SK-N-MC (cell line): ENCODE data around the gene LRRN4CL.
A peak's percentile ranks its signal among the peaks of the same experiment; 100 is the strongest.

Experiments
- DNase-seq: peaks from one replicate; pipeline ENCODE4 v3.0.0-alpha.2; 2011; ENCODE audit warnings: low read depth, low spot score
- H3K27ac ChIP-seq: fragments of 200-600 bp; sonication (generic); 2 replicates; pipeline ENCODE4 v1.5.1; 2016; ENCODE audit warnings: mixed run types
- H3K36me3 ChIP-seq: fragments of 200-600 bp; sonication (generic); 2 replicates; pipeline ENCODE4 v1.6.1; 2017; ENCODE audit warnings: antibody characterized with exemption, low read length, mixed read lengths; ENCODE audit not compliant: insufficient read depth
- H3K4me3 ChIP-seq: fragments of 200-600 bp; sonication (generic); 2 replicates; pipeline ENCODE4 v1.5.1; 2016
- H3K9ac ChIP-seq: fragments of 200-600 bp; sonication (generic); 2 replicates; pipeline ENCODE4 v1.8.0; 2017; ENCODE audit warnings: mixed run types, mixed read lengths; ENCODE audit not compliant: insufficient read length
- H3K9me3 ChIP-seq: fragments of 200-600 bp; sonication (generic); 2 replicates; pipeline ENCODE4 v1.6.1; 2017; ENCODE audit warnings: low read depth, mild to moderate bottlenecking, antibody characterized with exemption, low read length, moderate library complexity, mixed read lengths
- EZH2 ChIP-seq: fragments of 200-600 bp; sonication (generic); IDR thresholded peaks from one replicate; pipeline ENCODE4 v1.6.1; 2017; ENCODE audit warnings: antibody characterized with exemption
- FOXP2 ChIP-seq: optimal IDR thresholded peaks from 2 replicates; pipeline ENCODE3; 2011; ENCODE audit warnings: mild to moderate bottlenecking, moderate library complexity; ENCODE audit not compliant: insufficient read depth; ENCODE audit errors: extremely low read length, control extremely low read depth
- POLR2AphosphoS5 ChIP-seq: IDR thresholded peaks from 2 replicates; pipeline ENCODE4 v1.6.1; 2012; ENCODE audit warnings: mild to moderate bottlenecking, low read depth, low read length, borderline replicate concordance

LRRN4CL gene

GRCh38 chr11:62712861-62713260, 23.5 kb upstream of the LRRN4CL start:
- H3K9me3 ChIP-seq: no peaks in the 10 kb centered on the region
- peaks cover 82% of the 10 kb centered on the region for H3K36me3 ChIP-seq
- H3K27ac ChIP-seq: peak overlapping the region; percentile 70; the same call in 1 of the 2 replicates
- TF ChIP-seq FOXP2 (no peak), POLR2AphosphoS5 (no peak), EZH2 (no peak)
- no peak for DNase-seq
- H3K9ac ChIP-seq: no peak overlapping the region
- no peak overlapping the region for H3K4me3 ChIP-seq

- no peak for DNase-seq
- H3K9me3 ChIP-seq: no peaks in the 10 kb centered on the region
- TF ChIP-seq POLR2AphosphoS5: no peak
- H3K36me3 ChIP-seq: peaks cover 81% of the 10 kb centered on the region
- no peak overlapping the region for H3K4me3 ChIP-seq
- H3K27ac ChIP-seq: peak overlapping the region; percentile 70; the same call in 1 of the 2 replicates
- H3K9ac ChIP-seq: no peak overlapping the region
Measured at GRCh38 chr11:62712276-62712812, 23.0 kb upstream of the LRRN4CL start.

GRCh38 chr11:62710001-62710345, 20.6 kb upstream of the LRRN4CL start:
- H3K9ac ChIP-seq: peak overlapping the region; percentile 61
- H3K9me3 ChIP-seq: no peaks in the 10 kb centered on the region
- H3K4me3 ChIP-seq: peak overlapping the region; percentile 59
- H3K27ac ChIP-seq: peak overlapping the region; percentile 92
- no peak for DNase-seq
- no peak for TF ChIP-seq POLR2AphosphoS5
- TF ChIP-seq FOXP2: no peak
- no peak for TF ChIP-seq EZH2
- peaks cover 61% of the 10 kb centered on the region for H3K36me3 ChIP-seq

DNA sequence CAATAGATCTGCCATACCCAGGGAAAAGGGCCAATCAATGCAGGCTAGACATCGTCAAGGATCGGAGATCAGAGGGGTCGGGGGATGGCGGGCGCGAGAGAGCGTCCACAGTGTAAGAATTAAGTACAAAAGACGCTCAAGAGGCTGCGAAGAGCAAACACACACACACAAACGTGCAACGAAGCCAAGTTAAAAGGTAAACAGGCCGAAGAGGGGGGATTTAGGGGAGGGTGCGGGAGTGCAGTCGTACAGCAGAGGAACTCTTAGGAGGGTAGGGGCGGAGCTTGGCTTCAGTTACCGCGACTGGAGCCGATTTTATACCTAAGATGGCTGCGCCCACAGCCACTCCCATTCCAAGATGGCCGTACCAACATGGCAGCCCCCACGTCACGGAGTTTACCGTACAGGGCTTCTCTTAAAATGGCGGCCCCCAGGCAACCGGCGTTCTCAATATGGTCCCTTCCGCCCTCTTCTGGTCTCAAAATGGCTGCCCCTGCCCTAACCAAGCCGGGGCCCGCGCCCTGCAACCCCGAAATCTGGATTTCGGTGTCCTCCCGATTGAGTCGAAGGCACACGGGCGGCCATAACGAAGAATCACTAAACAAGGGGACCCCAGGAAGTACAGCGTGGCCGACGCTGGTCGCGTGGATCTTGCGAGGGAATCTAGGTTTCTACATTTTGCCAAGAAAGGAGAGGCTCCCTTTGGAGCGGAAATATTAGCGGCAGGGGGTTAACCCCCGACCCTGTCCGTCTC, 20.1 kb upstream of the LRRN4CL start:
- Histone ChIP-seq H3K27ac (peak overlapping the region; percentile 92), H3K9me3 (no peaks in the 10 kb centered on the region), H3K4me3 (peak overlapping the region; percentile 67), H3K9ac (peak overlapping the region; percentile 61), H3K36me3 (peaks cover 61% of the 10 kb centered on the region)
- DNase-seq: peak; percentile 78
- TF ChIP-seq FOXP2: no peak
- no peak for TF ChIP-seq EZH2
- peak; percentile 69 for TF ChIP-seq POLR2AphosphoS5

DNA sequence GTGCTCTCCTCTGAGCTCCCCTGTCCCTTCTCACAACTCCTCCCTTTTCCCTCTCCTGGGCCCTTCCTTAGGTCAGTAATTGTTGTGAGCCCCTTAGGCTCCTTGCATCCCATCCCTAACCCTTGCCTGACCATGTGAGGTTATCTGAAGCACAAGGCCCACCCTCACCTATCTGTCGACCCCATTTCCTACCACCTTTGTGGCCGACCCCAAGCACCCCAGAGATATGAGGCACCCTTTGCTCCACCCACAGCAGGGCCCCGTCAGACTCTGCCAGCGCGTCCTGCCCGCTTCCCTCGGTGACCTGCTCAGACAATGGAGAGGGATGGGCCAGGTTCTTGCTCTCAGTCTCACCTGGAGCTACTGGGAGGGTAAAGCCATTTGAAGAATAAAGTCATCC, 19.5 kb upstream of the LRRN4CL start:
- H3K36me3 ChIP-seq: peaks cover 56% of the 10 kb centered on the region
- TF ChIP-seq POLR2AphosphoS5 (no peak), FOXP2 (no peak), EZH2 (no peak)
- H3K4me3 ChIP-seq: peak overlapping the region; percentile 67
- H3K9ac ChIP-seq: peak overlapping the region; percentile 37
- H3K9me3 ChIP-seq: no peaks in the 10 kb centered on the region
- DNase-seq: no peak
- H3K27ac ChIP-seq: peak overlapping the region; percentile 71

DNA sequence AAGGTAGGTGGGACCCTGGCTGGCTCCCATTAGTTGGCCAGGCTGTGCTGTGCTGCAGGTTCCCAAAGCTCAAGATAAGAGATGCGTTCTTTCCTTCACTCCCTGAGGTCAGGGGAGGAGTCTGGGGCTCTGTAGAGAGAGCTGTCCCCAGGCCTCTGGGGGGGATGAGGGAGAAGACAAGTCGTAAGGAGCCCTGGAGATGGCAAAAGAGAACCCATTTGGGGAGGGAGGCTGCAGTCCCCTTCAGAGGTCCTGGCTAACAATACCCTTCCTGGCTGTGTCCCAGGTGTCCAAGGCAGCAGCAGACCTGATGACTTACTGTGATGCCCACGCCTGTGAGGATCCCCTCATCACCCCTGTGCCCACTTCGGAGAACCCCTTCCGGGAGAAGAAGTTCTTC, 19.1 kb upstream of the LRRN4CL start:
- H3K36me3 ChIP-seq: peaks cover 52% of the 10 kb centered on the region
- H3K4me3 ChIP-seq: no peak overlapping the region
- H3K9ac ChIP-seq: peak overlapping the region; percentile 37
- no peak for TF ChIP-seq FOXP2
- no peak for TF ChIP-seq POLR2AphosphoS5
- no peak for TF ChIP-seq EZH2
- H3K9me3 ChIP-seq: no peaks in the 10 kb centered on the region
- peak overlapping the region; percentile 71; the same call in 1 of the 2 replicates for H3K27ac ChIP-seq
- no peak for DNase-seq

DNA sequence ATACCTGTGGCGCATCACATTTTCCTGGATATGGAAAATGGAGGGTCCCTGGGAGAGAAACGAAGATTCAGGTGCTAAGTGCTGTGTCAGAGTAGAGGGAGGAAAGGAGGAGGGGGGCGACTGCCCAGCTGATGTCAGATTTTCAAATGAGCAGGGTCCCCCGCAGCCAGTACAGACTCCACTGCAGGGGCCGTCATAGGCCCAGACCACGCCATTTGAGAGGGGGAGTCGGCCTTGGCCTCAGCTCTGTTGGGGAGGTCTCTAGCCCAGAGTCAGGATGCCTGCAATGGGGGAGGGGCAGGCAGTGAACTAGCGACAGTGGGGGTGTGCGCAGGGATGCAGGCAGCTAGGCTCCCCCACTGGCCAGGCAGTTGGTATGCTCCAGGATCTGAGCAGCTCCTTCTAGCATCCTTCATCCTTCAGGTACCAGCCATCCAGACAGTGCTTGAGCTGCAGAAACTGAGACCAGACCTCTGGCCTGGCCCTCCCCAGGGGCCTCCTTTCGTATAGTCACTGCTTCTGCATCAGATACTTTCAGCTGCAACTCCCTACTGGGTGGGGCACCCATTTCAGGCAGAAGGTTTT, 18.0 kb upstream of the LRRN4CL start, which contains the start of the genes BSCL2 and GNG3:
Gene BSCL2, minus strand, starts transcription at position 148 of the 585 bp plus-strand sequence. CDS start 229 bp downstream, outside the sequence.
Gene GNG3, plus strand, starts transcription at position 400 of the 585 bp plus-strand sequence. CDS start 620 bp downstream, outside the sequence.
- Histone ChIP-seq H3K4me3 (peak within 1 kb of the TSS; percentile 79), H3K27ac (peak within 1 kb of the TSS; percentile 71), H3K9ac (peak within 1 kb of the TSS; percentile 47), H3K9me3 (no peaks in the 10 kb centered on the region), H3K36me3 (peaks cover 45% of the 10 kb centered on the region)
- DNase-seq: no peak
- no peak for TF ChIP-seq FOXP2
- TF ChIP-seq EZH2: no peak
- peak; percentile 49; the same call in 1 of the 2 replicates for TF ChIP-seq POLR2AphosphoS5

GRCh38 chr11:62706850-62707247, 17.5 kb upstream of the LRRN4CL start:
- peak overlapping the region; percentile 79 for H3K4me3 ChIP-seq
- no peak for DNase-seq
- TF ChIP-seq POLR2AphosphoS5: no peak
- no peak for TF ChIP-seq FOXP2
- TF ChIP-seq EZH2: no peak
- H3K36me3 ChIP-seq: peaks cover 43% of the 10 kb centered on the region
- H3K9ac ChIP-seq: peak overlapping the region; percentile 47
- H3K9me3 ChIP-seq: no peaks in the 10 kb centered on the region
- H3K27ac ChIP-seq: peak overlapping the region; percentile 64
